Kidney epithelial cell (primary cell): Measurements from ENCODE around the gene WSCD1. TPM values are rescaled to one million over a fixed set of nuclear protein-coding genes. Genes with fewer than 3 reads are reported as not detected.
A peak's percentile ranks its signal among the peaks of the same experiment; 100 is the strongest.

Experiments used
- DNase-seq: peaks from one replicate; pipeline ENCODE4 v3.0.0-alpha.2; 2010; ENCODE audit warnings: low read depth
- H3K27me3 ChIP-seq: 2 replicates; pipeline ENCODE4 v1.6.0; 2011; ENCODE audit warnings: low read length; ENCODE audit not compliant: control insufficient read depth, insufficient read depth
- H3K36me3 ChIP-seq: 2 replicates; pipeline ENCODE4 v1.5.1; 2011; ENCODE audit warnings: low read length; ENCODE audit not compliant: control insufficient read depth, insufficient read depth
- H3K4me3 ChIP-seq: 2 replicates; pipeline ENCODE4 v1.5.1; 2011; ENCODE audit warnings: low read depth, mild to moderate bottlenecking, control low read depth, low read length
- CTCF ChIP-seq: IDR thresholded peaks from 2 replicates; pipeline ENCODE4 v1.5.1; 2011; ENCODE audit warnings: mild to moderate bottlenecking, moderate library complexity, low read length, control low read depth, inconsistent platforms; ENCODE audit not compliant: insufficient read depth, poor library complexity, severe bottlenecking
- total RNA-seq: library from RNA; depleted of rRNA; stranded (reverse); fragments of >200 nt; gene quantifications from 2 replicates; pipeline ENCODE4 v1.2.3, GENCODE V29; 2015

The WSCD1 gene
- total RNA-seq, 1 donor from 2014 or later, result 21.4 TPM

- no peaks in the 10 kb centered on the region for H3K27me3 ChIP-seq
- DNase-seq, result no peak
- no peak for TF ChIP-seq CTCF
- no peak overlapping the region for H3K4me3 ChIP-seq
- H3K36me3 ChIP-seq, result no peaks in the 10 kb centered on the region
Observed at GRCh38 chr17:6044261-6044660, 25.9 kb upstream of the WSCD1 start.

DNA sequence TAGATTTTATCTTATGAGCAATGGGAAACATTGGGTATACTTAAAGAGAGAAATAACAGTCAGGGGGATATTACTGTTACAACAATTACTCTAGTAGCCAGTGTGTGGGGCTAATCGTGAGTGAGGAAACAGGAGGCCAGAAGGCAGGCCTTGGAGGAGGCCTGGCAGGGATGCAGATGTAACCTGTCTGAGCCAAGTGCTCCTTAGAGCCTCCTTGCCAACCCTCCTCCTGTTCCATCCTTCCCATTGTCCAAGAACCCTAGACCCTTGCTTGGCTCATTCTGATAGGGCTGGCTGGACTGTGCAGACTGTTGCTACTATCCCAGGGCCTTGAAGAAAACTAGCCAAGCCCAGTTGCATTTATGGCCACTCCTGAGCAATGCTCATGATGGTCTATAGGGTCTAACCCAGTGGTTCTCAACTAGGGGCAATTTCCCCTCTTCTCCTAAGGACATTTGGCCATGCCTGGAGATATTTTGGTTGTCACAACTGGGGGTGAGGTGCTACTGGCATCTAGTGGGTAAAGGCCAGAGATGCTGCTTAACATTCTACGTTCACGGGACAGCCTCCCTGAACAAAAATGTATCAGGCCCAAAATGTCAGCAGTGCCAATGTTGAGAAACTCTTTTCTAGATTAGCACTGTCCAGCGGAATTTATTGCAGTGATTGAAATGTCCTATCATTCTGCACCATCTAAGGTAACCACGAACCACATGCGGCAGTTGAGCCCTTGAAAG lies 24.4 kb upstream of the WSCD1 start:
- Histone ChIP-seq H3K27me3 (no peaks in the 10 kb centered on the region), H3K36me3 (no peaks in the 10 kb centered on the region), H3K4me3 (no peak overlapping the region)
- TF ChIP-seq CTCF, result no peak
- DNase-seq, result no peak

GRCh38 chr17:6046431-6046830 lies 23.7 kb upstream of the WSCD1 start:
- Histone ChIP-seq H3K27me3 (no peaks in the 10 kb centered on the region), H3K36me3 (no peaks in the 10 kb centered on the region), H3K4me3 (no peak overlapping the region)
- TF ChIP-seq CTCF, result no peak
- DNase-seq, result no peak

DNA sequence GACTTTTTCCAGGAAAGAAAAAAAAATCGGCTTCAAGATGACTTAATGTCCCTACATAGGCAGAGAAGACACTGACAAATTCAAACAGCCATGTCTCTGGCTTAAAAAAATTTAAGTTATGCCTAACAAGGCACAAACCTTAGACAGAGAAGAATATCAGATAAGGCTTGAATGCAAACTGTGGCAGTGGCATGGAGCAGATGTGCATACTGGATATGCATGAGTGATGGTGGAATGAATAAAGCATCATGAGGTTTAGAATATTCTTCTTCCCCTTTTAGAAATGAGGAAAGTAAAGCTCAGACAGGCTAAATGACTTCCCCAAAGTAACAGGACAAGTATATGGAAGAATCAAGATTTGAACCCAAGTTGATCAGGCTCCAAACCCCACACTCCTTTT lies 23.2 kb upstream of the WSCD1 start:
- no peak for TF ChIP-seq CTCF
- H3K4me3 ChIP-seq, result no peak overlapping the region
- H3K36me3 ChIP-seq, result no peaks in the 10 kb centered on the region
- no peak for DNase-seq
- no peaks in the 10 kb centered on the region for H3K27me3 ChIP-seq

GRCh38 chr17:6047966-6048365 lies 22.2 kb upstream of the WSCD1 start:
- no peak for TF ChIP-seq CTCF
- Histone ChIP-seq H3K36me3 (no peaks in the 10 kb centered on the region), H3K4me3 (no peak overlapping the region), H3K27me3 (no peaks in the 10 kb centered on the region)
- DNase-seq, result peak; percentile 69

- DNase-seq, result no peak
- no peak for TF ChIP-seq CTCF
Observed at GRCh38 chr17:6048486-6048885, 21.7 kb upstream of the WSCD1 start.

More at GRCh38 chr17:6048486-6048885, 21.7 kb upstream of the WSCD1 start:
- Histone ChIP-seq H3K4me3 (no peak overlapping the region), H3K27me3 (no peaks in the 10 kb centered on the region), H3K36me3 (no peaks in the 10 kb centered on the region)
